IMR-90 (cell line): ENCODE results near the gene SOX6.

ENCODE experiments used
- BHLHE40 ChIP-seq: fragments of 150-350 bp; IDR thresholded peaks from 2 replicates; pipeline ENCODE4 v1.6.1; 2016; ENCODE audit warnings: mild to moderate bottlenecking, low read depth, low read length
- FOS ChIP-seq: fragments of 150-350 bp; IDR thresholded peaks from 2 replicates; pipeline ENCODE4 v1.6.1; 2016; ENCODE audit warnings: low read depth, low read length
- MAFK ChIP-seq: IDR thresholded peaks from 2 replicates; pipeline ENCODE4 v1.6.1; 2012; ENCODE audit warnings: low read depth, low read length, improper control_type of control experiment
- MAZ ChIP-seq: IDR thresholded peaks from 2 replicates; pipeline ENCODE4 v1.6.1; 2012; ENCODE audit warnings: low read depth, mild to moderate bottlenecking, low read length, improper control_type of control experiment, moderate library complexity, borderline replicate concordance
- MXI1 ChIP-seq: IDR thresholded peaks from 2 replicates; pipeline ENCODE4 v1.6.1; 2012; ENCODE audit warnings: low read depth, mild to moderate bottlenecking, low read length, moderate library complexity, borderline replicate concordance
- POLR2A ChIP-seq: IDR thresholded peaks from 2 replicates; pipeline ENCODE4 v1.6.1; 2012; ENCODE audit warnings: mild to moderate bottlenecking, low read depth, low read length
- RCOR1 ChIP-seq: IDR thresholded peaks from 2 replicates; pipeline ENCODE4 v1.6.1; 2012; ENCODE audit warnings: mild to moderate bottlenecking, low read length, improper control_type of control experiment; ENCODE audit not compliant: insufficient replicate concordance
- RFX5 ChIP-seq: IDR thresholded peaks from 2 replicates; pipeline ENCODE4 v1.8.0; 2012; ENCODE audit warnings: low read depth, mild to moderate bottlenecking, low read length, moderate library complexity
- SMC3 ChIP-seq: fragments of 150-350 bp; IDR thresholded peaks from 2 replicates; pipeline ENCODE4 v1.6.1; 2016; ENCODE audit warnings: low read depth, mild to moderate bottlenecking, antibody characterized with exemption, low read length, moderate library complexity
- TF ChIP-seq, protein P1 (sequence below): conservative IDR thresholded peaks from 2 replicates; pipeline ENCODE4 v1.5.1; 2012; ENCODE audit warnings: mild to moderate bottlenecking, low read depth, low read length, improper control_type of control experiment
- TF ChIP-seq, protein P2 (sequence below): fragments of 150-350 bp; IDR thresholded peaks from 2 replicates; pipeline ENCODE4 v1.6.1; 2016; ENCODE audit warnings: low read depth, mild to moderate bottlenecking, low read length, moderate library complexity, borderline replicate concordance
- TF ChIP-seq, protein P3 (sequence below): fragments of 150-350 bp; IDR thresholded peaks from 2 replicates; pipeline ENCODE4 v1.6.1; 2017; ENCODE audit warnings: mild to moderate bottlenecking, antibody characterized with exemption, low read length, low read depth

DNA sequence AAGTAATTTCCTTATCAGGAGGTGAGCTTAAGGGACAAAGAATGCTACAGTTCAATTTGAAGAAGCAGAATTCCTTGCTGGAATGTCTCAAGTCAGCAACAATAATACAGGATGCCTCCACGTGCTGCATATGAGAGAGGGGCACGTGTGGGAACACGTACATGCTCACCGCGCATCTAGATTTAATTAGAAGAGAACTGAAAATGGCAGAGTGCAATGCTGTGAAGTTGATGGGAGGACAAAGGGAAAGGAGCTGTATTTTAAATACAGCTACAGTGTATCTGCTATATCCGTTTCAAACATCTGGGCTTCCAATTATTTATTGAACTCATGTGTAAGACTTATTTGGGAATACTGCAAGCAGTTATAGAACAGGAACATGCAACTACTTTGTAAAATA, 328.7 kb downstream of the SOX6 start:
- TF ChIP-seq, protein P1, sequence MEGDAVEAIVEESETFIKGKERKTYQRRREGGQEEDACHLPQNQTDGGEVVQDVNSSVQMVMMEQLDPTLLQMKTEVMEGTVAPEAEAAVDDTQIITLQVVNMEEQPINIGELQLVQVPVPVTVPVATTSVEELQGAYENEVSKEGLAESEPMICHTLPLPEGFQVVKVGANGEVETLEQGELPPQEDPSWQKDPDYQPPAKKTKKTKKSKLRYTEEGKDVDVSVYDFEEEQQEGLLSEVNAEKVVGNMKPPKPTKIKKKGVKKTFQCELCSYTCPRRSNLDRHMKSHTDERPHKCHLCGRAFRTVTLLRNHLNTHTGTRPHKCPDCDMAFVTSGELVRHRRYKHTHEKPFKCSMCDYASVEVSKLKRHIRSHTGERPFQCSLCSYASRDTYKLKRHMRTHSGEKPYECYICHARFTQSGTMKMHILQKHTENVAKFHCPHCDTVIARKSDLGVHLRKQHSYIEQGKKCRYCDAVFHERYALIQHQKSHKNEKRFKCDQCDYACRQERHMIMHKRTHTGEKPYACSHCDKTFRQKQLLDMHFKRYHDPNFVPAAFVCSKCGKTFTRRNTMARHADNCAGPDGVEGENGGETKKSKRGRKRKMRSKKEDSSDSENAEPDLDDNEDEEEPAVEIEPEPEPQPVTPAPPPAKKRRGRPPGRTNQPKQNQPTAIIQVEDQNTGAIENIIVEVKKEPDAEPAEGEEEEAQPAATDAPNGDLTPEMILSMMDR, result no peak
- TF ChIP-seq RFX5 (no peak), MXI1 (no peak), SMC3 (no peak), RCOR1 (no peak), POLR2A (no peak), FOS (no peak), BHLHE40 (no peak), MAFK (no peak), MAZ (no peak)
- TF ChIP-seq, protein P2, sequence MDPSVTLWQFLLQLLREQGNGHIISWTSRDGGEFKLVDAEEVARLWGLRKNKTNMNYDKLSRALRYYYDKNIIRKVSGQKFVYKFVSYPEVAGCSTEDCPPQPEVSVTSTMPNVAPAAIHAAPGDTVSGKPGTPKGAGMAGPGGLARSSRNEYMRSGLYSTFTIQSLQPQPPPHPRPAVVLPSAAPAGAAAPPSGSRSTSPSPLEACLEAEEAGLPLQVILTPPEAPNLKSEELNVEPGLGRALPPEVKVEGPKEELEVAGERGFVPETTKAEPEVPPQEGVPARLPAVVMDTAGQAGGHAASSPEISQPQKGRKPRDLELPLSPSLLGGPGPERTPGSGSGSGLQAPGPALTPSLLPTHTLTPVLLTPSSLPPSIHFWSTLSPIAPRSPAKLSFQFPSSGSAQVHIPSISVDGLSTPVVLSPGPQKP, result no peak
- TF ChIP-seq, protein P3, sequence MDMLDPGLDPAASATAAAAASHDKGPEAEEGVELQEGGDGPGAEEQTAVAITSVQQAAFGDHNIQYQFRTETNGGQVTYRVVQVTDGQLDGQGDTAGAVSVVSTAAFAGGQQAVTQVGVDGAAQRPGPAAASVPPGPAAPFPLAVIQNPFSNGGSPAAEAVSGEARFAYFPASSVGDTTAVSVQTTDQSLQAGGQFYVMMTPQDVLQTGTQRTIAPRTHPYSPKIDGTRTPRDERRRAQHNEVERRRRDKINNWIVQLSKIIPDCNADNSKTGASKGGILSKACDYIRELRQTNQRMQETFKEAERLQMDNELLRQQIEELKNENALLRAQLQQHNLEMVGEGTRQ, result no peak
